HG03060 (cell line): Measurements from ENCODE around the gene EPHB2.

ENCODE experiments used
- ATAC-seq: cut with Tn5 transposase; IDR thresholded peaks from one replicate; pipeline ENCODE4 v1.9.1; 2021; ENCODE audit warnings: low read depth, moderate number of reproducible peaks; ENCODE audit not compliant: unreplicated experiment

EPHB2 gene

GRCh38 chr1:22721122-22721873 is 10.7 kb downstream of the EPHB2 start:
- no peak for ATAC-seq

- ATAC-seq: no peak
Measured at GRCh38 chr1:22722901-22723550, 12.4 kb downstream of the EPHB2 start.

- no peak for ATAC-seq
Measured at GRCh38 chr1:22727873-22728272, 17.2 kb downstream of the EPHB2 start.

GRCh38 chr1:22728751-22729399 is 18.2 kb downstream of the EPHB2 start:
- no peak for ATAC-seq

- ATAC-seq: no peak
Measured at GRCh38 chr1:22729400-22729773, 18.7 kb downstream of the EPHB2 start.

GRCh38 chr1:22729912-22730311 is 19.3 kb downstream of the EPHB2 start:
- ATAC-seq: no peak

GRCh38 chr1:22731924-22732720 is 21.5 kb downstream of the EPHB2 start:
- ATAC-seq: no peak

- ATAC-seq: no peak
Measured at GRCh38 chr1:22733643-22734042, 23.0 kb downstream of the EPHB2 start.

GRCh38 chr1:22736501-22737080 is 26.0 kb downstream of the EPHB2 start:
- no peak for ATAC-seq

GRCh38 chr1:22737374-22738068 is 26.9 kb downstream of the EPHB2 start:
- ATAC-seq: no peak

- no peak for ATAC-seq
Measured at GRCh38 chr1:22738069-22738435, 27.4 kb downstream of the EPHB2 start.

GRCh38 chr1:22738522-22738921 is 27.9 kb downstream of the EPHB2 start:
- no peak for ATAC-seq

GRCh38 chr1:22739648-22740385 is 29.2 kb downstream of the EPHB2 start:
- ATAC-seq: no peak

- no peak for ATAC-seq
Measured at GRCh38 chr1:22741118-22741517, 30.5 kb downstream of the EPHB2 start.

- no peak for ATAC-seq
Measured at GRCh38 chr1:22745669-22746585, 35.3 kb downstream of the EPHB2 start.

- ATAC-seq: no peak
Measured at GRCh38 chr1:22747021-22747734, 36.5 kb downstream of the EPHB2 start.

GRCh38 chr1:22747735-22748073 is 37.1 kb downstream of the EPHB2 start:
- ATAC-seq: no peak

GRCh38 chr1:22749503-22749902 is 38.9 kb downstream of the EPHB2 start:
- ATAC-seq: no peak
